Large intestine (tissue), 3 donors: Measurements from ENCODE around the gene NSD2. TPM values are rescaled to one million over a fixed set of nuclear protein-coding genes. Genes with fewer than 3 reads are reported as not detected.
"Not testable (repeated sequence)": the region's sequence is repeated elsewhere in the genome, so short reads cannot be mapped to it uniquely, and the experiment has no call there.

ENCODE experiments used
- DNase-seq, 2 donors: peaks; one replicate each; pipeline versions ENCODE4 v3.0.0 to v3.0.0-alpha.2; 2013
- H3K27ac ChIP-seq: one replicate; pipeline ENCODE4 v1.5.1; 2013; ENCODE audit warnings: low read length
- H3K27me3 ChIP-seq: 2 replicates; pipeline ENCODE4 v1.6.1; 2013; ENCODE audit warnings: low read length; ENCODE audit not compliant: control insufficient read depth, insufficient read depth
- H3K36me3 ChIP-seq: 2 replicates; pipeline ENCODE4 v1.6.1; 2013; ENCODE audit warnings: low read length; ENCODE audit not compliant: control insufficient read depth, insufficient read depth
- H3K4me1 ChIP-seq: one replicate; pipeline ENCODE4 v1.6.1; 2013; ENCODE audit warnings: low read length; ENCODE audit not compliant: control insufficient read depth, insufficient read depth
- H3K4me3 ChIP-seq: one replicate; pipeline ENCODE4 v1.5.1; 2013; ENCODE audit warnings: low read length
- H3K9me3 ChIP-seq: one replicate; pipeline ENCODE4 v1.6.1; 2013; ENCODE audit warnings: mild to moderate bottlenecking, low read depth, low read length, moderate library complexity; ENCODE audit not compliant: control insufficient read depth
- WGBS: methylation state at CpG from one replicate; pipeline ENCODE4 v1.1.5; 2013; ENCODE audit warnings: low lambda C conversion rate; ENCODE audit not compliant: insufficient coverage; 5-methylcytosine and 5-hydroxymethylcytosine counted together
- polyA plus RNA-seq: library from polyadenylated mRNA; unstranded; fragments of 120-200 nt; gene quantifications from one replicate; pipeline ENCODE4 v1.2.1, GENCODE V29; 2013

The NSD2 gene
- polyA plus RNA-seq, 1 donor: 49.6 TPM

DNA sequence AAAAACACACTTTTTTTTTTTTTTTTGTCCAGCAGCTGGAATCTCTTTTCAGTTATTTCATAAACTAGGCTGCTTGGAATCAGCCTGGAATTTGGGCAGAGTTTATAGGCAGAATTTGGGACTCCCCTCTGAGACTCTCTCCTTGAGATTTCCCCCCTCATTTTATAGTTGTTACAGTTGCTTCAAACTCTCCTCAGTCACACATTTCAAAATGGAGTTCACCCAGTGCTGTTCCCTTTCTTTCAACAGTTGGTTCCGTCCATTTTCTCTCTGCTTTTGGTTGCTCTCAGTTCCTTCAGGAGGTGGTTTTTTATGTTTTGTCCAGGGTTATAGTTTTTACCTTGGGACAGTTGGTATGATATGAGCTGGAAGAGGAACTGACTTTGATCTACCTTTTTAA lies 27.5 kb downstream of the NSD2 start:
- no peak for DNase-seq
- Histone ChIP-seq H3K27ac (no peak overlapping the region), H3K9me3 (no peaks in the 10 kb centered on the region), H3K36me3 (peaks cover 36% of the 10 kb centered on the region), H3K4me1 (no peaks in the 10 kb centered on the region), H3K4me3 (no peak overlapping the region), H3K27me3 (no peaks in the 10 kb centered on the region)
- no CpG with 5 or more reads among the region's 1 CpG for WGBS

GRCh38 chr4:1899149-1900086 lies 28.2 kb downstream of the NSD2 start:
- no peaks in the 10 kb centered on the region for H3K4me1 ChIP-seq
- H3K36me3 ChIP-seq: peaks cover 36% of the 10 kb centered on the region
- no peaks in the 10 kb centered on the region for H3K27me3 ChIP-seq
- H3K4me3 ChIP-seq: no peak overlapping the region
- 0% methylated on average over 1 of the region's 15 CpGs for WGBS
- H3K27ac ChIP-seq: no peak overlapping the region
- DNase-seq: peak; percentile 57 to 68
- no peaks in the 10 kb centered on the region for H3K9me3 ChIP-seq

DNA sequence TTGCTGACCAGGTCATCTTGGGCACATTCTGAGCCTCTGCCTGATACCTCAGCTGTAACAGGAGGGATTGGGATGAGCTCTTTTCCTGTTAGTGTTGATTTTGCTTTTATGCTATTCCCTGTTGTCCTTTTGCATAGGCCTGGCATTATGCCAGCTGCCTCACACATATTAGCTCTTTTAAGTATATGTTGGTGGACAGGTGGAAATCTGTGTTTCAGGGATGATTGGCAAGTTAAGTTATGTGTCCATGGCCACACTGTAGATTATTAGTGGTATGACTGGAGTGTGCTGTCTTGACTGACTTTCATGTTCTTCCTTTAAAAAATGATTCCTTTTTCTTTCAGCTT lies 28.9 kb downstream of the NSD2 start:
- no peak overlapping the region for H3K27ac ChIP-seq
- no peaks in the 10 kb centered on the region for H3K27me3 ChIP-seq
- no peak for DNase-seq
- H3K9me3 ChIP-seq: no peaks in the 10 kb centered on the region
- H3K36me3 ChIP-seq: peaks cover 36% of the 10 kb centered on the region
- H3K4me3 ChIP-seq: no peak overlapping the region
- H3K4me1 ChIP-seq: no peaks in the 10 kb centered on the region

GRCh38 chr4:1900624-1901023 lies 29.4 kb downstream of the NSD2 start:
- Histone ChIP-seq H3K9me3 (no peaks in the 10 kb centered on the region), H3K27me3 (no peaks in the 10 kb centered on the region), H3K36me3 (peaks cover 42% of the 10 kb centered on the region), H3K27ac (no peak overlapping the region), H3K4me3 (no peak overlapping the region), H3K4me1 (no peaks in the 10 kb centered on the region)
- no peak for DNase-seq
- no CpG with 5 or more reads among the region's 16 CpGs for WGBS

- peaks cover 44% of the 10 kb centered on the region for H3K36me3 ChIP-seq
- H3K4me1 ChIP-seq: no peaks in the 10 kb centered on the region
Observed at GRCh38 chr4:1901127-1901526, 29.9 kb downstream of the NSD2 start.

GRCh38 chr4:1902243-1902642 lies 31.1 kb downstream of the NSD2 start:
- peaks cover 49% of the 10 kb centered on the region for H3K36me3 ChIP-seq
- WGBS: no CpG with 5 or more reads among the region's 2 CpGs
- no peaks in the 10 kb centered on the region for H3K9me3 ChIP-seq
- H3K27ac ChIP-seq: no peak overlapping the region
- no peaks in the 10 kb centered on the region for H3K27me3 ChIP-seq
- no peaks in the 10 kb centered on the region for H3K4me1 ChIP-seq
- no peak overlapping the region for H3K4me3 ChIP-seq
- DNase-seq: no peak

More at GRCh38 chr4:1901127-1901526, 29.9 kb downstream of the NSD2 start:
- no CpG with 5 or more reads among the region's 6 CpGs for WGBS
- no peaks in the 10 kb centered on the region for H3K27me3 ChIP-seq
- no peak for DNase-seq
- H3K4me3 ChIP-seq: no peak overlapping the region
- H3K9me3 ChIP-seq: no peaks in the 10 kb centered on the region
- no peak overlapping the region for H3K27ac ChIP-seq

DNA sequence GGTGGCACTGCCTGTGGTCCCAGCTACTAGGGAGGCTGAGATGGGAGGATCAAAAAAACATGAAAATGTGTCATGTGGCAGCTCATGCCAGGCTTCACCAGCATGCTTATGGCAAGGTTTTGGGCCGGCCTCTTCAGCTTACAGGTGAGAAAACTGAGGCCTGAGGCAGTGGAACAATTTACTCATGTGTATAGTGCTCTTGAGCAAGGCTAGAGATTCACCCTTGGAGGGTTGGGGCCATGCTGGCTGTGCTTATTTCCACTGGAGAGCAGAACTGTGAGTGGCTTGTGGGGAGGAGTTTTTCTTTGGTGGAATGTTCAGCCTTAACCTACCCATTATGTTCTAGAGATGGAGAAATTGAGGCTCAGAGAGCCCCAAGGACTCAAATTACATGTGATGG lies 31.8 kb downstream of the NSD2 start:
- Histone ChIP-seq H3K27ac (no peak overlapping the region), H3K27me3 (no peaks in the 10 kb centered on the region), H3K36me3 (peaks cover 54% of the 10 kb centered on the region), H3K9me3 (no peaks in the 10 kb centered on the region), H3K4me3 (no peak overlapping the region), H3K4me1 (no peaks in the 10 kb centered on the region)
- no CpG with 5 or more reads among the region's 1 CpG for WGBS
- DNase-seq: no peak

DNA sequence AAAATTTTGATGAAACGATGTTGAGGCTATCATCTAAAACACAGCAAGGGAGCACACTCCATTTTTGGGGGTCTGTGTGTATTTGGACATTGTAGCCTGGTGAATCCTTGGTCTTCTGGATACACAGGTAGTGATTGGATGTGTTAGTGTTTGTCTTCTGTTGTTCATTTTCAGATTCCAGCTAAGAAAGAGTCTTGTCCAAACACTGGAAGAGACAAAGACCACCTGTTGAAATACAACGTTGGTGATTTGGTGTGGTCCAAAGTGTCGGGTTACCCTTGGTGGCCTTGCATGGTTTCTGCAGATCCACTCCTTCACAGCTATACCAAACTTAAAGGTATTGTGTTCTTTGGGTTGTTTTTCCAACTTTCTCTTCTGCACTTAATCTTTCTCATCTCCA lies 32.8 kb downstream of the NSD2 start:
- no peak overlapping the region for H3K4me3 ChIP-seq
- H3K4me1 ChIP-seq: no peaks in the 10 kb centered on the region
- no peak overlapping the region for H3K27ac ChIP-seq
- no peaks in the 10 kb centered on the region for H3K27me3 ChIP-seq
- no peaks in the 10 kb centered on the region for H3K9me3 ChIP-seq
- DNase-seq: no peak
- WGBS: 50% methylated on average over 2 of the region's 3 CpGs
- H3K36me3 ChIP-seq: peaks cover 57% of the 10 kb centered on the region

DNA sequence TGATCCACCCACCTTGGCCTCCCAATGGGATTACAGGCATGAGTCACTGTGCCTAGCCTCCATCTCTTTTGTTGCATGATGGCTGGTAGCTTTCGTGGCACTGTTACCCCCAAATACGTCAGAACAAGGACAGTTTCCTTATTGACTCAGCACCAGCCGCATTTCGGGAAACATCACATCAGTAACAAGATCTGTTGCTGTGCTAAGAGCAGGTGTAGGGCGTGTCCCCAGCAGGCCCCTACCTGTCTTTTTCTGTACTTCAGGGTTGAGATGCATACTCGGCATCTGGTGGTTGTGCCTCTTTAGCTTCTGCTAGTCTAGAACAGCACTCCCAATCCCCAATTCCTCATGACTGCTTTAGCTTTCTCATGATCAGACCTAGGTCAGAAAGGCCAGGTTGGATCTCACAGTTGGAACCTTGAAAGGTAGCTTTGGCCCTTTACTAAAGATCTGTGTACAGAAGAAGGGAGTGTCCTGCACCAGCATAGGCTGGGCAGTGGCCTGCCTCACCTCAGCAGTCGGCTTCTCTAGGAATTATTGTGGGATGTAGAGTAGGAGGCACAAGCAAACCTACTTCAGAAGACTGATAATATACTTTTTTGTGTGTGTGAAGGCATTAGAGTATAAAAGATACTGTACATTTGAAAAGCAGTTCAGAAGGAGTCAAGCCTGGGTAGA lies 36.8 kb downstream of the NSD2 start:
- H3K27me3 ChIP-seq: no peaks in the 10 kb centered on the region
- no CpG with 5 or more reads among the region's 7 CpGs for WGBS
- no peaks in the 10 kb centered on the region for H3K9me3 ChIP-seq
- peaks cover 37% of the 10 kb centered on the region for H3K36me3 ChIP-seq
- no peak overlapping the region for H3K27ac ChIP-seq
- H3K4me1 ChIP-seq: no peaks in the 10 kb centered on the region
- H3K4me3 ChIP-seq: no peak overlapping the region
- DNase-seq: no peak

DNA sequence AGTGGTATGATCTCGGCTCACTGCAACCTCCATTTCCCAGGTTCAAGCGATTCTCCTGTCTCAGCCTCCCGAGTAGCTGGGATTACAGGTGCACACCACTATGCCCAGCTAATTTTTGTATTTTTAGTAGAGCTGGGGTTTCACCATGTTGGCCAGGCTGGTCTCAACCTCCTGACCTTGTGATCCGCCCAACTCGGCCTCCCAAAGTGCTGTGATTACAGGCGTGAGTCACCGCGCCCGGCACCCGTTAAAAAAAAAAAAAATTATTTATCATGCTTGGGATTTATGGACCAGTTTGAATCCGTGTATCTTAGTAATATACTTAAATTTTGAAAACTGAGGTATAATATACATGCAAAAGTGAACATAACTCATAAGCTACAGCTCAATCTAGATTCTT lies 38.5 kb downstream of the NSD2 start:
- peaks cover 41% of the 10 kb centered on the region for H3K36me3 ChIP-seq
- WGBS: 75% methylated on average over 1 of the region's 11 CpGs
- not testable (repeated sequence) for H3K4me1 ChIP-seq, H3K9me3 ChIP-seq, H3K4me3 ChIP-seq, H3K27me3 ChIP-seq, H3K27ac ChIP-seq, DNase-seq
